ENCODE results near the gene ATG4B.

ATG4B gene

GRCh38 chr2:241666627-241667400, 29.3 kb downstream of the ATG4B start:
- DNase-seq (ENCODE audit: low read depth), result no peak

- no peak for DNase-seq (ENCODE audit: low read depth)
Measured at GRCh38 chr2:241668354-241668753, 30.9 kb downstream of the ATG4B start.

DNA sequence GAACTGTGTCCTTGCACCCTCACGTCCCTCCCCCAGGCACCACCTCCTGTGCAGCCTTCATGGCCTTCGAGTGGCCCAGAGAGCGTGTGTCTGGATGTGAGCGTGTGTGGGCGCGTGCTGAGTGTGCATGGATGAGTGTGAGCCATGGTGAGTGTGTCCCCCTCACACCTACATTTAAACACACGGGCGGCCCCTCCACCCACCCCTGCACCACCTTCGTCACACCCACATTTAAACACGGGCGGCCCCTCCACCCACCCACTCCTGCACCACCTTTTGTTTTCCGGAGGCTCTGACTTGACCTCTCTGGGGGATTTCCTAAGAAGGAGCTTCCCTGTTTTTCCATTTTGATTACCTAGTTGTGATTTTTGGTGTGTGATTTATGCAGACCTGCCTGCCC, 31.3 kb downstream of the ATG4B start:
- no peak for DNase-seq (ENCODE audit: low read depth)

DNA sequence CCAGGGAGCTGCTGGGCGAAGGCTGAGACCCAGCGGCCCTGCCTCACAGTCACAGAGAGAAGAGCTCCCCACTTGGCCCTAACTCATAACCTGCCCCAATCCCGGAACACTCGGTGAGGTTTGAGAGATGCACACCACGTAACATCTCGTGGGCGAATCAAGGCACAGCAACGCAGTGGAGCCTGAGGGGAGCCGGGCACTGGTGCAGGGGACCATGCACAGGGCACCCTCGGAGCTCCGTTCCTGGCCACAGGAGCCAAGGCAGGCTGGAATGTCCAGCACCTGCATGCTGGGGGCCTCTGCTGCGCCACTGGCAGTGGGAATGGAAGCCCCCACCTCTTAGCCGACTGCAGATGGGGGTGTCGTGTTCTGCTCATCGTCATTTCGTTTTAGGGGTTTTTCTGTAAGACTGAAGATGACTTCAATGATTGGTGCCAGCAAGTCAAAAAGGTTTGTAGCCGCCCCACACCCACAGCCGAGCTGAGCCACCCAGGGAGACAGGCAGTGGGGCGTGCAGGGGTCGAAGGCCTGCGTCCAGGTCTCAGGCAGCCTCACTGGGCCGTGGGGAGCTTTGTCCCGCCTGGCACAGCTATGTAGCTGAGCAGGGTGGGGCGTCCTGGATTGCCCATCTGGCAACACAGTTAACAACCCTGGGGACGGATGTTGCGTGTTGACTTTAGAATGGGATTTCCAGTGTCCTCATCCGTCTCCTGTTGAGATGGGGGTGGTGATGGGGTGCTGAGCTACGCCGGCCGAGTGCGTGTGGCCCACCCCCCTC, 33.0 kb downstream of the ATG4B start:
- DNase-seq (ENCODE audit: low read depth), result no peak

DNA sequence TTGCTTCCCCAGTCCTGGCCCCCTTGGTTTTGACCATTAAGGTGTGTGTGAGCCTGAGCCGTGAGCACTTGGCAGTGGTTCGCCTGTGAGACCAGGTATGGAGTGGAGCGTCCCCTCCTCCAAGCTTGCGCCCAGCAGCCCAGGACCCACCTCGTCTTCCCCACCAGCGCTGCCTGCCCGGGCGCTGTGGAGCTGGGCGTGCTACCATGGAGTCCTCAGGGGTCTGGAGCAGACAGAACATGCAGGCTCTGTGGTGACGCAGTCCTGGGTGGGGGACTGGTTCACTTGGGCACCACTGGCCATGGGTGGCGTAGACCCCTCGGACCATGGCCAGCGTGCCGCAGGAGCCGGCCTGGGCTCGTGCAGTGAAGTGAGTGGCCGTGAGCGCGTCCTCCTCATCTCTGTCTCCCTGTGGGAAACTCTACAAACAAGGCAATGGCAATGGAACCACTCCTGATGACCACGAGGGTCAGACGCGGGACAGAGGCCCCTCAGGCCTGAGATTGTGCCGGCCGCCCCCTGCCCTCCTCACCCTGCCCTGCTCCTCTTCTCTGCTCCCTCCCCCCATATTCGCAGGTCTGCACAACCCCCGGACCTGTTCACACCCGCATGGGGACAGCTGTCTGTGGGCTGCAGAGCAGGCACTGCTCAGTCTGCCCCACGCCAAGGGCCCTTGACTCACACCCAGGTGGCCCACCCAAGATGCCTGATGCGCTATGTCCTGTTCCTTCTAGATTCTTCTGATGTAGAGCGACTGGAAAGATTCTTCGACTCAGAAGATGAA, 34.2 kb downstream of the ATG4B start:
- no peak for DNase-seq (ENCODE audit: low read depth)

DNA sequence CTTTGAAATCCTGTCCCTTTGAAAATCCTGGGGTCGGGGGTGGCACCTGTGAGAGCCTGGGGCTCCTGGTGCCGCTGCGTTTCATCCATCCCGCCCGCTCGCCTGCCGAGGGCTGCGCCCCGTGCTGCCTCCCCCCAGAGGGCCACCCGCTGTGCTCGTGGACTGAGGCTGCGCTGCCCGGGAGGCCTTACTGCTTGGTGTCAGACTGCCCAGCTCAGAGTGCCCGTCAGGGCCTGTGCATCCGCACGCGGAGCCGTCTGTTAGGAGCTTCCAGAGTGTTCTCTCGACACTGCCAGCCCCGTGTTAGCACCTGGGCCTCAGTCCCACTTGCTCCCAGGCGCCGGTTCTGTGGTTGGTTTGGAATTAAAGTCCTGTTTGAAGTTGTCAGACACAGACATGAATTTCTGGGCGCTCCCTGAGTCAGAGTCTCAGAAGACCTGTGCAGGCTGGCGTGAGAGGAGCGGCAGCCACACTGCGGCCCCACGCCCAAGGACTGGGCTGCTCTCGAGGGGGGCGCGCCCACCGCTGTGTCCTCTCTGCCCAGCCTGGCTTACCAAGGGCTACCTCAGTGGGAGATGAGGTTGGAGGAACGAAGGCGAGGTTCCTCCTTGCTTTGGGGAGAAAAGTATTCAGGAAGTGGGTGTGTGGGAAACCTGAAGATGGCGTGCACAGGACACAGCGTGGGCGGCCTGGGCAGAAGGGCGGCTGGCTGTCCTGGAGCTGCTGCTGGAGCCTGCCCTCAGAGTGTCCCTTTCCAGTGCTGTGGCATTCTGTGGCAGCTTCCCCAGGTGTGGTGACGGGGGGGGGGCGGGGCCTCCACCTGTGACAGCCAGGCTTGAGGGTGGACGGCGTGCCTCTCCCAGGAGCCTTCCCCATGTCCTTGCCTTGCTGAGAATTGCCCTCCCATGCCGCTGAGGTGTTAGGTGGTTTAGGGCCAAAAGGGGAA, 35.0 kb downstream of the ATG4B start:
- DNase-seq (ENCODE audit: low read depth), result no peak

DNA sequence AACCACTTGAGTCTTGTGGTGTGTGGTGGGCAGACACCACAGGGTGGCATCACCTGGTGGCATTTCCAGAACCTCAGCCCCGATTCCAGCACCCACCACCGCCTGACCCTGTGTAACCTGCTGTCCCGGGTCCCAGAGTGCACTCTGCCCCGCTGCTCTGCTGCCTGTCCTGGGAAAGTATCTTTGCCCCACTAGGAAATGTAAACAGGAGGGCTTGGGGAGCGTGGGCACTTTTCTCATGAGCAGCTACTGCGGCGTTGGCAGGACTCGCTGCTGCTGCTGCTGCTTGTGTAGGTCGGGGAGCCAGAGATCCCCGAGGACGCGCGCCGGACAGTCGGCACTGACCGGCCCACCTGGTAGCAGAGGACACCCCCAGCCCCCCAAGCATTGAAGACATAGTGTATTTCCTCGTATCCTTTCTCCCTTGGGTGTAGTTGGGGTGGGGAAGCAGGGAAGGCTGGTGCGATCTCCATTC, 35.7 kb downstream of the ATG4B start:
- DNase-seq (ENCODE audit: low read depth), result no peak

GRCh38 chr2:241673797-241674725, 36.6 kb downstream of the ATG4B start:
- peak; percentile 63 for DNase-seq (ENCODE audit: low read depth)

GRCh38 chr2:241675885-241676284, 38.4 kb downstream of the ATG4B start:
- DNase-seq (ENCODE audit: low read depth), result no peak

DNA sequence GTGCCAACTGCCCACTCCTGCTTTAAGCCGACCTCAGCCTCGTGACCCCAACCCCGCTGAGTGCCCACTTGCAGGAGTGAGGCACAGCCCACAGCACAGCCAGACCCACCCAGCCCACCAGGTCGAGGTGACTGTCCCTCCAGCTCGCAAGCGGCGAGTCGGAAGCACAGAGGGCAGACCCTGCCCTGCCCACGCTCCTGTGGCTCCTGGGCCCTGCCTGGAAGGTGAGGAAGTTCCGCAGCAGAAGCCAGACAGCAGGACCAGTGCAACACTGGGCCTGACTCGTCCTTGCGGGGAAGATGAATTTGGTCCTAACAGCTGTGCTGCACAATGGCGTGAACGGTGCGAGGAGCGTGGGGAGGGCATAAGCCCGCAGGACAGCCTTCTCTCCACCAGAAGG, 39.2 kb downstream of the ATG4B start:
- DNase-seq (ENCODE audit: low read depth), result no peak

DNA sequence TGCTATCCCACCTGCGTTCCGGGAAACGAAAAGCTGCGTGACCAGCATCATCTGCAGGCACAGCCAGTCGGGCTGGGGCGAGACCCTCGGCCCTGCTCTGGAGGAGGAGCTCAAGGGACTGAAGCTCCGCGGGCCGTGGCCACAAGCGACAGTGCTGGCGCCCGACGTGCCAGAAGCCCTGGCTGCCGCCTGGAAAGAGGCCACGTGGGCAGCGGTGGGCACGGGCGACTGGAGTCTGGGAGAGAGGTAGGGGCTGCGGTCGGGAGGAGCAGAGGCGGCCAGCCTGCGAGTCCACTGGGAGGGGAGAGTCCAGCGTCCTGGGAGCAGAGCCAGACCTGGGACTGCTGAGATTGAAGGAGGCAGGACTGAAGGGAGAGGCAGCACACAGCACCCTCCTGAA, 39.9 kb downstream of the ATG4B start:
- DNase-seq (ENCODE audit: low read depth), result no peak

DNA sequence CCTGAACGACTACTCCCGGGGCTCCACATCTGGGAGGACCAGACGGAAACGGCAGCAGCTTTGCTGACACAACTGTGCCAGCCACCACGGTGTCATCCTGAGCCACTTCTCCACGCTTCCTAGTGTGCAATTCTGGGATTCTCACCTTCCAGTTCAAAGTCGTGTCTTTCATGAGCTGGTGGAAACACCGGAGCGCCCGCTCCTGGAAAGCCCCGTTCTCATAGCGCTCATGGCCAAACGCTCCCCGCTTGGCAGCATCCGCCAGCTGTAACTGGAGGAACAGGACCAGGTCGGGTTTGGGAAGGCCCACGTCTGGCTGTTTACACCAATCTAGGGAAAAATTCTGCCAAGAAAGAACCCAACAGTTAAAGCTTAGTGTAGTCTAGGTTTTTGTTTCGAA, 40.8 kb downstream of the ATG4B start:
- DNase-seq (ENCODE audit: low read depth), result no peak

DNA sequence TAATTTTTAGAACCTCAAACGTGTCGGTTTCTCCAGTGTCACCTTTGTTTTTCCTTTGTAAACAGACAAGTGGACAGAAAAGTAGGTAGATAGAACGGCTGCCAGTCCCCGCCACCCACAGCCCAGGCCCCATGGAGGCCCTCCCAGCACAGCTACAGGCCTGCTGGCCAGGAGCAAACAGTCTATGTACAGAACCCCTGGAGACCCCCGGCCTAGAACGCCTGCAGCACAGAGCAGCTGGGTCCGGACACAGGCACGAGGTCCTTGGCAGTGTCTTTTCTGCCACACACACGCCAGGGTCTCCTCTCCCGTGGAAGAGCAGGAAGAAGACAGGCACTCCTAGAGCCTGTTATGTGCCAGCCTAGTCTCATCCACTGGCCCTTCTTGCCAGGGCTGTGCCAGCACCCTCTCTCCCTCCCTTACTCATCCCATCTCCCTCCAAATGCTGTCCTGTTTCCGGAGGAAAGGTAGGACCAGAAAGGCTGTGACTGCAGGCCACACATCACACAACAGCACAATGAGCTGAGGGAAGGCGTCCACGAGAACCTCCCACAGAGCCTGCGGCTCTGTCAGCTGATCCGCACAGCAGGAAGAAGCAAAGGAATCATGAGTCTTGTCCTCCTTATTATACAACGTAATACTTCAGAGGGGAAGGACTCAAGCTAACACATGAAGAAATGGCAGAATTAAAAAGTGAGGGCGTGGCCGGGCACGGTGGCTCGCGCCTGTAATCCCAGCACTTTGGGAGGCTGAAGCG, 41.5 kb downstream of the ATG4B start:
- no peak for DNase-seq (ENCODE audit: low read depth)

DNA sequence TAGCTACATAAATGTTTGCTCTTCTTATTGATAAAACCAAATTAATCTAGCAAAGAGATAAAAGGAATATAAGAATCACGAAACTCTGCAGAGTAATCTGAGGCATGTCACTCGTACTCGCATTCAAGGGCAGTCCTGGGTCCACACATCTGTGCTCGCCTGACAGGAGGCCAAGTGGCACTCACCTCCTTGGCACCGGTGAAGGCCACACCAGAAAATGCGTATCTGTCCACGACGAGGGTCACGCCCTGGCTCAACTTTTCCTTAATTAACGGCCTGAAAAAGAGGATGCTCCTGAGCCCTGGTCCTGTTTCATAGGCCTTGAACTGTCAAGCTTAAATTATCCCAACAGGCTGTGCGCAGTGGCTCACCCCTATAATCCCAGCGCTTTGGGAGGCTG, 42.6 kb downstream of the ATG4B start:
- no peak for DNase-seq (ENCODE audit: low read depth)

GRCh38 chr2:241680827-241681599, 43.5 kb downstream of the ATG4B start:
- peak; percentile 96 for DNase-seq (ENCODE audit: low read depth)

- DNase-seq (ENCODE audit: low read depth), result no peak
Measured at GRCh38 chr2:241686324-241686649, 48.8 kb downstream of the ATG4B start.

GRCh38 chr2:241686650-241687425, 49.3 kb downstream of the ATG4B start, which contains the start of gene DTYMK:
DTYMK (minus strand) TSS chr2:241686815; CDS start chr2:241686783, 32 bp downstream.
- peak; percentile 97 for DNase-seq (ENCODE audit: low read depth)

GRCh38 chr2:241689306-241689705, 51.8 kb downstream of the ATG4B start:
- DNase-seq (ENCODE audit: low read depth), result no peak

Data from ELR (cell line).